HEK293 (cell line): ENCODE data around the gene TCF12.
A peak's percentile ranks its signal among the peaks of the same experiment; 100 is the strongest.

Experiments
- CTCF ChIA-PET: fragments of 350-600 bp; formaldehyde crosslinking; extraction: SDS; loops from one replicate; lab custom pipeline; 2021; ENCODE audit warnings: antibody characterized with exemption; lab: Yijun Ruan, JAX
- POLR2A ChIA-PET: fragments of 300-600 bp; formaldehyde crosslinking; extraction: SDS; loops from one replicate; lab custom pipeline; 2020; ENCODE audit warnings: antibody characterized with exemption, inconsistent platforms; lab: Yijun Ruan, JAX
- H3K27ac ChIP-seq: fragments of 200-500 bp; sonication (Bioruptor generic); 2 replicates; pipeline ENCODE4 v1.5.1; 2014; ENCODE audit warnings: low read depth, low read length, control low read depth, inconsistent platforms; ENCODE audit errors: extremely low read depth
- H3K36me3 ChIP-seq, 2 experiments: fragments of 200-500 bp in 1 of 2; sonication (Bioruptor generic) in 1 of 2; 1 replicate in 1 of 2; 2 replicates in 1 of 2; pipeline ENCODE4 v1.5.1; 2014 to 2017; ENCODE audit warnings: inconsistent platforms in 2 of 2, low read length in 2 of 2; ENCODE audit not compliant: control insufficient read depth in 2 of 2, insufficient read depth in 1 of 2
- H3K4me1 ChIP-seq: fragments of 200-500 bp; sonication (Bioruptor generic); 2 replicates; pipeline ENCODE4 v1.5.1; 2014; ENCODE audit warnings: mild to moderate bottlenecking, low read length, inconsistent platforms; ENCODE audit not compliant: control insufficient read depth, insufficient read depth
- H3K4me3 ChIP-seq: 2 replicates; pipeline ENCODE4 v1.5.1; 2011; ENCODE audit warnings: low read depth, mild to moderate bottlenecking, control low read depth, low read length, moderate library complexity
- H3K9me3 ChIP-seq: fragments of 200-500 bp; sonication (Bioruptor generic); 2 replicates; pipeline ENCODE4 v1.5.1; 2014; ENCODE audit warnings: low read depth, low read length, inconsistent platforms; ENCODE audit not compliant: control insufficient read depth, insufficient read depth
- BCL11B ChIP-seq: fragments of 450-650 bp; formaldehyde crosslinking; IDR thresholded peaks from 2 replicates; pipeline ENCODE4 v1.5.1; 2016; ENCODE audit warnings: low read depth, missing biosample characterization, missing genetic modification characterization
- GLI2 ChIP-seq: fragments of 450-650 bp; formaldehyde crosslinking; IDR thresholded peaks from 2 replicates; pipeline ENCODE4; 2017; ENCODE audit warnings: missing biosample characterization, missing genetic modification characterization, low read depth, borderline replicate concordance
- KLF1 ChIP-seq: fragments of 450-650 bp; formaldehyde crosslinking; IDR thresholded peaks from 2 replicates; pipeline ENCODE4 v1.5.1; 2016; ENCODE audit warnings: missing biosample characterization, missing genetic modification characterization
- RBAK ChIP-seq: fragments of 450-650 bp; formaldehyde crosslinking; IDR thresholded peaks from 2 replicates; pipeline ENCODE4 v1.5.1; 2016; ENCODE audit warnings: missing biosample characterization, missing genetic modification characterization
- ZBTB1 ChIP-seq: fragments of 450-650 bp; formaldehyde crosslinking; IDR thresholded peaks from 2 replicates; pipeline ENCODE4 v1.5.1; 2016; ENCODE audit warnings: missing biosample characterization, missing genetic modification characterization
- ZBTB49 ChIP-seq: fragments of 450-650 bp; formaldehyde crosslinking; IDR thresholded peaks from 2 replicates; pipeline ENCODE4 v1.5.1; 2016; ENCODE audit warnings: missing biosample characterization, missing genetic modification characterization, low read depth
- ZFP41 ChIP-seq: fragments of 450-650 bp; formaldehyde crosslinking; IDR thresholded peaks from 2 replicates; pipeline ENCODE4 v1.5.1; 2016; ENCODE audit warnings: missing biosample characterization, missing genetic modification characterization, borderline replicate concordance
- ZNF133 ChIP-seq: fragments of 450-650 bp; formaldehyde crosslinking; IDR thresholded peaks from 2 replicates; pipeline ENCODE4 v1.5.1; 2016; ENCODE audit warnings: missing biosample characterization, missing genetic modification characterization
- ZNF155 ChIP-seq: fragments of 450-650 bp; formaldehyde crosslinking; IDR thresholded peaks from 2 replicates; pipeline ENCODE4 v1.5.1; 2016; ENCODE audit warnings: missing biosample characterization, missing genetic modification characterization
- ZNF184 ChIP-seq: fragments of 450-650 bp; IDR thresholded peaks from 2 replicates; pipeline ENCODE4 v1.5.1; 2018; ENCODE audit warnings: missing biosample characterization, mild to moderate bottlenecking, missing genetic modification characterization
- ZNF214 ChIP-seq: fragments of 450-650 bp; formaldehyde crosslinking; IDR thresholded peaks from 2 replicates; pipeline ENCODE4 v1.5.1; 2017; ENCODE audit warnings: missing biosample characterization, mild to moderate bottlenecking, missing genetic modification characterization, borderline replicate concordance
- ZNF24 ChIP-seq: fragments of 450-650 bp; formaldehyde crosslinking; IDR thresholded peaks from 2 replicates; pipeline ENCODE4 v1.5.1; 2016; ENCODE audit warnings: missing biosample characterization, missing genetic modification characterization
- ZNF37A ChIP-seq: fragments of 450-650 bp; IDR thresholded peaks from 2 replicates; pipeline ENCODE4 v1.5.1; 2018; ENCODE audit warnings: missing biosample characterization, missing genetic modification characterization
- ZNF404 ChIP-seq: fragments of 450-650 bp; formaldehyde crosslinking; IDR thresholded peaks from 2 replicates; pipeline ENCODE4 v1.5.1; 2017; ENCODE audit warnings: missing biosample characterization, missing genetic modification characterization
- ZNF416 ChIP-seq: fragments of 450-650 bp; formaldehyde crosslinking; IDR thresholded peaks from 2 replicates; pipeline ENCODE4 v1.5.1; 2016; ENCODE audit warnings: missing biosample characterization, missing genetic modification characterization
- ZNF518A ChIP-seq: fragments of 450-650 bp; formaldehyde crosslinking; conservative IDR thresholded peaks from 2 replicates; pipeline ENCODE4 v1.5.1; 2016; ENCODE audit warnings: low read depth, missing biosample characterization, missing genetic modification characterization
- ZNF560 ChIP-seq: fragments of 450-650 bp; formaldehyde crosslinking; IDR thresholded peaks from 2 replicates; pipeline ENCODE4 v1.5.1; 2017; ENCODE audit warnings: missing biosample characterization, missing genetic modification characterization, borderline replicate concordance
- ZNF580 ChIP-seq: fragments of 450-650 bp; formaldehyde crosslinking; IDR thresholded peaks from 2 replicates; pipeline ENCODE4 v1.5.1; 2016; ENCODE audit warnings: missing biosample characterization, missing genetic modification characterization
- ZNF610 ChIP-seq: fragments of 450-650 bp; formaldehyde crosslinking; IDR thresholded peaks from 2 replicates; pipeline ENCODE4 v1.5.1; 2016; ENCODE audit warnings: missing biosample characterization, missing genetic modification characterization, borderline replicate concordance
- ZNF629 ChIP-seq: fragments of 450-650 bp; formaldehyde crosslinking; IDR thresholded peaks from 2 replicates; pipeline ENCODE4 v1.5.1; 2017; ENCODE audit warnings: missing biosample characterization, missing genetic modification characterization
- ZNF76 ChIP-seq: fragments of 450-650 bp; formaldehyde crosslinking; IDR thresholded peaks from 2 replicates; pipeline ENCODE4; 2016; ENCODE audit warnings: low read depth, missing biosample characterization, missing genetic modification characterization, borderline replicate concordance
- ZSCAN4 ChIP-seq: fragments of 450-650 bp; formaldehyde crosslinking; IDR thresholded peaks from 2 replicates; pipeline ENCODE4 v1.5.1; 2017; ENCODE audit warnings: missing biosample characterization, missing genetic modification characterization
- TF ChIP-seq, protein P1 (sequence below): fragments of 450-650 bp; formaldehyde crosslinking; IDR thresholded peaks from 2 replicates; pipeline ENCODE4 v1.5.1; 2017; ENCODE audit warnings: missing biosample characterization, missing genetic modification characterization
- TF ChIP-seq, protein P2 (sequence below): fragments of 450-650 bp; formaldehyde crosslinking; IDR thresholded peaks from 2 replicates; pipeline ENCODE4 v1.5.1; 2016; ENCODE audit warnings: missing biosample characterization, missing genetic modification characterization

The TCF12 gene

GRCh38 chr15:57031605-57032004 is 113.2 kb downstream of the TCF12 start:
- no peak overlapping the region for H3K27ac ChIP-seq
- peaks cover 23% of the 10 kb centered on the region for H3K4me1 ChIP-seq
- POLR2A ChIA-PET, result no interaction called here
- H3K4me3 ChIP-seq, result no peak overlapping the region
- no peaks in the 10 kb centered on the region for H3K36me3 ChIP-seq
- CTCF ChIA-PET, result interaction anchor here (0.7 kb wide), 1 partner anchor 542 kb away, joined by 3 read pairs; no protein-coding TSS in a partner anchor
- H3K9me3 ChIP-seq, result no peaks in the 10 kb centered on the region
- TF ChIP-seq ZNF416 (tag by site-specific recombination) (no peak), ZBTB49 (tag by site-specific recombination) (no peak), ZNF560 (tag by site-specific recombination) (no peak), ZBTB1 (tag by site-specific recombination) (no peak), ZNF404 (tag by site-specific recombination) (no peak), ZNF629 (tag by site-specific recombination) (0 out of 2 replicates have a peak, but pooled peaks have one; percentile 16), ZNF76 (no peak), ZNF610 (tag by site-specific recombination) (no peak), ZNF580 (tag by site-specific recombination) (no peak), ZNF518A (tag by site-specific recombination) (no peak), BCL11B (tag by site-specific recombination) (no peak), ZNF133 (tag by site-specific recombination) (no peak), KLF1 (tag by site-specific recombination) (no peak), ZNF214 (tag by site-specific recombination) (no peak), ZNF155 (tag by site-specific recombination) (0 out of 2 replicates have a peak, but pooled peaks have one; percentile 58), RBAK (tag by site-specific recombination) (no peak), ZNF37A (tag by site-specific recombination) (no peak), ZNF24 (0 out of 2 replicates have a peak, but pooled peaks have one; percentile 34), ZNF184 (tag by site-specific recombination) (no peak), ZSCAN4 (tag by site-specific recombination) (no peak), GLI2 (tag by site-specific recombination) (no peak), ZFP41 (no peak)
- TF ChIP-seq, protein P1, sequence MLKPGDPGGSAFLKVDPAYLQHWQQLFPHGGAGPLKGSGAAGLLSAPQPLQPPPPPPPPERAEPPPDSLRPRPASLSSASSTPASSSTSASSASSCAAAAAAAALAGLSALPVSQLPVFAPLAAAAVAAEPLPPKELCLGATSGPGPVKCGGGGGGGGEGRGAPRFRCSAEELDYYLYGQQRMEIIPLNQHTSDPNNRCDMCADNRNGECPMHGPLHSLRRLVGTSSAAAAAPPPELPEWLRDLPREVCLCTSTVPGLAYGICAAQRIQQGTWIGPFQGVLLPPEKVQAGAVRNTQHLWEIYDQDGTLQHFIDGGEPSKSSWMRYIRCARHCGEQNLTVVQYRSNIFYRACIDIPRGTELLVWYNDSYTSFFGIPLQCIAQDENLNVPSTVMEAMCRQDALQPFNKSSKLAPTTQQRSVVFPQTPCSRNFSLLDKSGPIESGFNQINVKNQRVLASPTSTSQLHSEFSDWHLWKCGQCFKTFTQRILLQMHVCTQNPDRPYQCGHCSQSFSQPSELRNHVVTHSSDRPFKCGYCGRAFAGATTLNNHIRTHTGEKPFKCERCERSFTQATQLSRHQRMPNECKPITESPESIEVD (tag by site-specific recombination), result no peak
- TF ChIP-seq, protein P2, sequence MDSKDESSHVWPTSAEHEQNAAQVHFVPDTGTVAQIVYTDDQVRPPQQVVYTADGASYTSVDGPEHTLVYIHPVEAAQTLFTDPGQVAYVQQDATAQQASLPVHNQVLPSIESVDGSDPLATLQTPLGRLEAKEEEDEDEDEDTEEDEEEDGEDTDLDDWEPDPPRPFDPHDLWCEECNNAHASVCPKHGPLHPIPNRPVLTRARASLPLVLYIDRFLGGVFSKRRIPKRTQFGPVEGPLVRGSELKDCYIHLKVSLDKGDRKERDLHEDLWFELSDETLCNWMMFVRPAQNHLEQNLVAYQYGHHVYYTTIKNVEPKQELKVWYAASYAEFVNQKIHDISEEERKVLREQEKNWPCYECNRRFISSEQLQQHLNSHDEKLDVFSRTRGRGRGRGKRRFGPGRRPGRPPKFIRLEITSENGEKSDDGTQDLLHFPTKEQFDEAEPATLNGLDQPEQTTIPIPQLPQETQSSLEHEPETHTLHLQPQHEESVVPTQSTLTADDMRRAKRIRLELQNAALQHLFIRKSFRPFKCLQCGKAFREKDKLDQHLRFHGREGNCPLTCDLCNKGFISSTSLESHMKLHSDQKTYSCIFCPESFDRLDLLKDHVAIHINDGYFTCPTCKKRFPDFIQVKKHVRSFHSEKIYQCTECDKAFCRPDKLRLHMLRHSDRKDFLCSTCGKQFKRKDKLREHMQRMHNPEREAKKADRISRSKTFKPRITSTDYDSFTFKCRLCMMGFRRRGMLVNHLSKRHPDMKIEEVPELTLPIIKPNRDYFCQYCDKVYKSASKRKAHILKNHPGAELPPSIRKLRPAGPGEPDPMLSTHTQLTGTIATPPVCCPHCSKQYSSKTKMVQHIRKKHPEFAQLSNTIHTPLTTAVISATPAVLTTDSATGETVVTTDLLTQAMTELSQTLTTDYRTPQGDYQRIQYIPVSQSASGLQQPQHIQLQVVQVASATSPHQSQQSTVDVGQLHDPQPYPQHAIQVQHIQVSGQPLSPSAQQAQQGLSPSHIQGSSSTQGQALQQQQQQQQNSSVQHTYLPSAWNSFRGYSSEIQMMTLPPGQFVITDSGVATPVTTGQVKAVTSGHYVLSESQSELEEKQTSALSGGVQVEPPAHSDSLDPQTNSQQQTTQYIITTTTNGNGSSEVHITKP, result peak; percentile 42
